Right ventricle myocardium superior (tissue), 1 donor: ENCODE data around the gene APCDD1. TPM values are rescaled to one million over a fixed set of nuclear protein-coding genes. Genes with fewer than 3 reads are reported as not detected.
"Not testable (repeated sequence)": the region's sequence is repeated elsewhere in the genome, so short reads cannot be mapped to it uniquely, and the experiment has no call there.

ENCODE experiments used
- ATAC-seq: fragments of 200-7000 bp; cut with Tn5 transposase; one replicate; pipeline ENCODE4 v1.9.1; 2020; ENCODE audit warnings: mild to moderate bottlenecking; ENCODE audit not compliant: poor library complexity
- DNase-seq: peaks from one replicate; pipeline ENCODE4 v3.0.0-alpha.2; 2020
- intact Hi-C: fragments of 100-400 bp; cut with DNase I; formaldehyde crosslinking; loops from one replicate; pipeline ENCODE4 v1.11.2; 2022
- total RNA-seq: library from RNA; stranded (reverse); fragmentation: NEBNext Ultra II Directional; extraction: Animal tissue kit (Norgen Biotek cat#: 25700); gene quantifications from one replicate; pipeline ENCODE4 v1.2.1, GENCODE V29; 2021
- donor health status: DM: no; HTN: yes; CAD: no; lungs with severe emphysema.

The APCDD1 gene
- total RNA-seq, 1 donor from 2014 or later, result 27.0 TPM

GRCh38 chr18:10477863-10478260 lies 23.4 kb downstream of the APCDD1 start:
- no peak for DNase-seq
- ATAC-seq, result no peak
- intact Hi-C loops, result no loop called here

DNA sequence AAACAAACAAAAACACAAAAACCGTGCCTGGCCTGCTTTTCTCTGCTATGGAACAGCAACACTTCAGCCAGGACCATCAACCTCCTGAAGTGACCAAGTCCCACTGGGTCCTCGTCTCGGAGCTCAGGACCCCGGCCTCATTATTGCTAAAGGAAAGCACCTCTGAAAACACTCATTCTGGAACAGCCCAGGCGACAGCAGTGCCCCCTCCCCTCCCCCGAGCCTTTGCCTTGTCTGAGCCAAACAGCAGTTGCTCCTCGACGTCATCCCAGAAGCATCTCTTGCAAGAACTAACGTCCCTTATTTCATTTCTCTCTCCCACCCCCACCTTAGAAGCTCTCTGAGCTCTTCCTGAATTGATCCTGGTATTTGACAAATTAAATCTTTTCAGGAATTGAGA lies 27.4 kb downstream of the APCDD1 start:
- no peak for ATAC-seq
- no peak for DNase-seq
- intact Hi-C loops, result no loop called here

- ATAC-seq, result no peak
- no peak for DNase-seq
- intact Hi-C loops, result no loop called here
Measured at GRCh38 chr18:10482363-10482984, 28.0 kb downstream of the APCDD1 start.

DNA sequence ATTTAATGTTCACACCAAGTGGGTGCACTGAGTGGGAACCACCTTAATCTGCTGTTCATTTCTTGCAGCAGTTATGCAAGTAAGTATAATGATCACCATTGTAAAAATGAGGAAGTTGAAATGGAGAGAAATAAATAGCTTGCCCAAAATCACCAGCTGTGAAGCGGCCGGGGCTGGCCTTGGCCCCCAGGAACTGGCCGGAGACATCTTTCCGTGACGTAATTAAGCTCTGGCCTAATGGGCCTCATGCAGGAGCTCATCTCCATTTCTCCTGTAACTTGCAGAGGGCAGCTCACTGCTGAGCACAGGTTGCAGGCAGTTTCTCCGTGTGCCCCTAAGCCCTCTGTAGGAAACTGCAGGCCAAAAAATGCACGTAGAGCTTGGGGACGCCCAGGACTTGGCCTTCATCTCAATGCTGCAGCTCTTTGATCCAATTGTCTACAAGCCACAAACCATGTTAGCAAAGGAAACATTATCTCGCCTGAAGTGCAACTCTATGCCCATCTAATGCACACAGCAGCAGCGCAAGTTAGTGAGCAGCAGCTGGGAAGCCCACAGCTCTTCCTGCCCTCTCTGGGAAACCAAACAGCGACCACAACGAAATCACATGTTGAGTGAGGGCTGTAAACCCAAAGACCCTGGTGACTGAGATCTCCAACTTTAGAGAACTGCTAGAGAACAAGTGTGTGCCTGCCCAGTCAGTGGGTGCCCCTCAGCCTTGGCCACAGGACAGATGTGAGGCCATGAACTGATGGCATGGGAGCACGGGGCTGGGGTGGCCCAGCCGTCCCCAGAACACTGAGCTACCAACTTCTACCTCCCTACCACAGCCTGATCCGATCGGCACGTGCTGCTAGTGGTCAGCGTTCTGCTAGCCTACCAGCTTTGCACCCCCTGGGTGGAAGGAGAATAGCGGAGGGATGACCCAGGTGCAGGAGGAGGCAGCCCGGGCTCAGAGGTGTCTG lies 28.8 kb downstream of the APCDD1 start:
- peak; percentile 66 for ATAC-seq
- no peak for DNase-seq
- intact Hi-C loops, result no loop called here

- intact Hi-C loops, result no loop called here
- ATAC-seq (no peak), DNase-seq (no peak)
Measured at GRCh38 chr18:10485475-10485874, 31.0 kb downstream of the APCDD1 start.

DNA sequence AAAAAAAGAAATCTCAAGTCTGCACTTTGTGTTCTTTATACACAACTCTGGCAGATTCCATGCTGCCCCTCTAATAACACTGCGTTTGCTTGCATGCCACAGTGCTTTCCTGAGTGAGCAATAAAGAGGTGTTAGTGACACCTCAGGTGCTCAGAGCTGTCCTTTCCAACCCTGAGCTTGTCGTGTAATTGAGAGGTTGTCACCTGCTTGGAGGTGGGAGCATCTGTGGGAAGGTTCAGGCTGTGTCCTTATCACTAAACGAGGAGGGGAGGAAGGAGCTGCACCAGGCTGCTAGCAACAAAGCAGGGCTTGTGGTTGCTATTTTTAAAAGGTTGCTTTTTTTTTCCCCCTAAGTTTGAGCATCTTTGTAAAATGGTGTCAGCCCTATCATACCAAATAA lies 31.9 kb downstream of the APCDD1 start:
- intact Hi-C loops, result no loop called here
- no peak for DNase-seq
- ATAC-seq, result no peak

- intact Hi-C loops, result no loop called here
- DNase-seq (no peak), ATAC-seq (no peak)
Measured at GRCh38 chr18:10487154-10487553, 32.7 kb downstream of the APCDD1 start.

DNA sequence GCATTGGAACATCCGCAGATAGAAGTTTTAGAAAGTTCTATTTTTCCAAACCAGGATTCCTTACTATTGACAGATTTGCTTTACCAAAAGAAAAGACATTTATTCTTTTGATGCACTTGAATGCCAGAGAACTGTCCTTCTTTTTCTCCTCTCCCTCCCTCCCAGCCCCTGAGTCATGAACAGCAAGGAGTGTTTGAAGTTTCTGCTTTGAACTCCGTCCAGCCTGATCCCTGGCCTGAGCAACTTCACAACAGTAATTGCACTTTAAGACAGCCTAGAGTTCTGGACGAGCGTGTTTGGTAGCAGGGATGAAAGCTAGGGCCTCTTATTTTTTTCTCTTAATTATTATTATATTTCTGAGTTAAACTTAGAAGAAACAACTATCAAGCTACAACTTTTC lies 33.6 kb downstream of the APCDD1 start:
- no peak for DNase-seq
- intact Hi-C loops, result no loop called here
- ATAC-seq, result no peak

DNA sequence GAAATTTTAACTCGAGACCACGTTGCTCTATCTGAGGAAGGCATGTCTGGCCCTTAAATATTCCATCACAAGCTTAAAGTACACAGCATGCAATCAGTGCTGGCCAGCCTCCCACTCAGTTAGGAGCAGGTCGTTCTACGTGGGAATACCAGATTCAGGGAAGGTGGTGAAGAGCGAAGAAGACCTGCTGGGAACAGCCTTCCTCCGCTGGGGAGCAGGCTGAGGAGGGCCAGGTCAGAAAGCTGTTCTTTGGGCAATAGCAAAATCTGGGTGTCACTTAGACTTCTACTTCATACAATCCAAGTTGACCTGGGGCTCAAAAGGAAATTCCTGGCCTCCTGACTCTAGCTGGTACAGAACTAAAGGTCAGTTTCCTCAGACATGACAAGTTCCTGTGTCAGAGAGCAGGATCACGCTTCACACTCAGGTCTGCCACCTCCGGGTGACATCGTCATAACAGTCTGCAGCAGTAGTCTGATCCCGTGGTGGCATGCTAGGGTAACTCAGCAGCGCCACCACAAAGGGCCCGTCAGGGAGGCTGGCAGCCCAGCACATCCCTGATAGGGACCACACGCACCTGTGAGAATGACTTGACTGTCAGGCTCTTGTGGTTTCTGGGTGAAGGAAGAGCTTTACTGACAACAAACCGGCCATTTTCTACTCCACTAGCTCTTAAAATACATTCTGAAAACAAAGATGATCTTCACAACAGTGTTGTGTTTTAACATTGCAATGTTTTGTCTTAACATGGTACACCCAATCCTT lies 36.1 kb downstream of the APCDD1 start:
- ATAC-seq (peak; percentile 86), DNase-seq (no peak)
- intact Hi-C loops, result no loop called here

DNA sequence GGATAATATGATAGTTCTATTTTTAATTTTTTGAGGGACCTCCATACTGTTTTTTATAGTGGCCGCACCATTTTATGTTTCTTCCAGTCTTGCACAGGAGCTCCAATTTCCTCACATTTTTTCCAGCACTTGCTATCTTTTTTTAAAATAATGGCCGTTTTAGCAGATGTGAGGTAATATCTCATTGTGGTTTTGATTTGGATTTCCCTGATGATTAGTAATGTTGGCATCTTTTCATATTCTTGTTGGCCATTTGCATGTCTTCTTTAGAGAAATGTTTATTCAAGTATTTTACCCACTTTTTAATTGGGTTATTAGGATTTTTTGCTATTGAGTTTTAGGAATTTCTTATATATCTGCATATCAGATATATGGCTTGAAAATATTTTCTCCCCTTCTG lies 41.5 kb downstream of the APCDD1 start:
- no peak for ATAC-seq
- no peak for DNase-seq
- intact Hi-C loops, result no loop called here

GRCh38 chr18:10497206-10497749 lies 42.8 kb downstream of the APCDD1 start:
- DNase-seq (no peak), ATAC-seq (no peak)
- intact Hi-C loops, result no loop called here

DNA sequence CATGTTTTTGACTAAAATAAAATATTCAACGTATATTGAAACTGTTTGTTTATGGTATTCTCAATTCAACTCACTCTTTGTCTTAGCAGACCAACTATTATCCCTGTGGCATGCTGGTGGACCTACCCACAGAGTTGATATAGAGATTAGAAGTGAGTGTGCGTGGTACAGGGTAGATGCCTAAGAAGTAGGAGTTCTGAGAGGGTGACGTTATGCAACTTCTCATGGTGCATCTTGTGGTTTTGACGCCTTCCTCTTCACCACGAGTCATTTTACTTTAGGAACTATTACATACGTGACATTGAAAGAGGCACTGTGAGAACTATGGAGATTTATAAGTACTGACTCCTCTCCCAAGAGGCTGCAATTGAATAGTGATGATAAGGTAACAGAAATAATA lies 44.8 kb downstream of the APCDD1 start:
- intact Hi-C loops, result no loop called here
- no peak for ATAC-seq
- DNase-seq, result no peak

DNA sequence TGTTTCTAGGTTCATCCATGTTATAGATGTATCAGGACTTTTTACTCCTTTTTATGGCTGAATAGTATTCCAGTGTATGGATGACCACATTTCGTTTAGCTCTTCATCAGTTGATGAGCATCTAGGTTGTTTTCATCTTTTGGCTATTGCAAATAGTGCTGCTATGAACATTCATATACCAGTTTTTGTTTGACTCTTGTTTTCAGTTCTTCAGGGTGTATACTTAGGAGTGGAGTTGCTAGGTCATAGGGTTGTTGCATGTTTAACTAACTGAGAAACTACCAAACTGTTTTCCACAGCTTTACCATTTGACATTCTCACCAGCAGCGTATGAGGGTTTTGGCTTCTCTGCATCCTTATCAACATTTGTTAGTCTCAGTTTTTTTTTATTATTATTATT lies 45.6 kb downstream of the APCDD1 start:
- intact Hi-C loops, result no loop called here
- ATAC-seq (no peak), DNase-seq (no peak)

DNA sequence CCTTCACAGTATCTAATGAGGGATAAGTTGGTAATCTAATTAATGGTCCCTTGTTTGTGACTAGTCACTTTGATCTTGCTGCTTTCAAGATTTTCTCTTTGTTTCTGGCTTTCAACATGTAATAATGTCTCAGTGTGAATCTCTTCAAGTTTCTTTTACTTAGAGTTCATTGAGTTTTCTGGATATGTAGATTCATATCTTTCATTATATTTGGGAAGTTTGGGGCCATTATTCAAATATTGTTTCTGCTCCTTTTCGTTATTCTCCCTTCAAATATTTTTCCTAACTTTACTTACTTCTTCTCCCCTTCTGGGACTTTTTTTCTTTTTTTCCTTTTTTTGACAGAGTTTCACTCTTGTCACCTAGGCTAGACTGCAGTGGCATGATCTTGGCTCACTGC lies 50.3 kb downstream of the APCDD1 start:
- ATAC-seq (no peak), DNase-seq (no peak)
- intact Hi-C loops, result no loop called here

DNA sequence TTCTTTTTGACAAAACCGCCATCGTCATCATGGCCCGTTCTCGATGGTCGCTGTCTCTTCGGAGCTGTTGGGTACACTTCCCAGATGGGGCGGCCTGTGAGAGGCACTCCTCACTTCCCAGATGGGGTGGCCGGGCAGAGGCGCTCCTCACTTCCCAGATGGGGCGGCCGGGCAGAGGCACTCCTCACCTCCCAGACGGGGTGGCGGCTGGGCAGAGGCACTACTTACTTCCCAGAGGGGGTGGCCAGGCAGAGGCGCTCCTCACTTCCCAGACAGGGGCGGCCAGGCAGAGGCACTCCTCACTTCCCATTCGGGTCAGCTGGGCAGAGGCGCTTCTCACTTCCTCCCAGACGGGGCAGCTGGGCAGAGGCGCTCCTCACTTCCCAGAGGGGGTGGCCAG lies 51.5 kb downstream of the APCDD1 start:
- ATAC-seq, DNase-seq, intact Hi-C loops: not testable (repeated sequence)

DNA sequence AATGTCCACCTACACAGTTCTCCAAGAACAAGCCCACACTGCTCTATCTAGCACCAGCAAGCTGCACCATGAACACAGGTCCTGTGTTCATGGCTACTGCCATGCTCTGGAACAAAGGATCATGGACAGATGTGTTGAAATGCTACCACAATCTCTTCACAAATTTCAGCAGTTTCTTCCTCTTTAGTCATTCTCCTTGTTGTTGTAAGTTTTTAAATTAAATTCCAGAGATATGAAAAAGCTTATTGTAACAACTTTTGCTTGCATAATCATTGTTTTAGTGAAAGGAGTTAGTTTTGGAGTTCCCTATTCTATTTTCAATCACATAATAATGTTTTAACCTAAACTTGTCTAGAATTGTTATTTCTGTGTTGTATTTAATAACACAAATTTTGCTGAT lies 54.2 kb downstream of the APCDD1 start:
- DNase-seq, result no peak
- ATAC-seq, result no peak
- intact Hi-C loops, result no loop called here

DNA sequence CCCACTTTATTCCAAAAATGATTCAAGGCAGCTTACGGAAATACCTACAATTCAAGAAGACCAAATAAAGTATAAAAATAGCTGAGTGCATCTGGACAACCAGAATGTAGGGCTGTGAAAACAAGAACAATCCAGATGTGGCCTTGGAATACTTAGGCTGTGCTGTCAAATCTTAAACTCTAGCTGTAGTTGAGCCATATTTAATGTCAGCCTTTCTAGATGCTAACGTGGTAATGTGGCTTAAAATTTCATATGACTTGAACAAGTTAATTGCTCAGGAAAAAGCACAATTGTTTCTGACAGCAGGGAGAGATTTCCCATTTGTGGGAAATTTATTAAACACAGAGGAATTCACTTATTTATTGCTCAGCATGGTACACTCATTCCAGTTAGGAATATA lies 56.8 kb downstream of the APCDD1 start:
- ATAC-seq (no peak), DNase-seq (no peak)
- intact Hi-C loops, result loop anchor here (10.0 kb wide), 1 partner anchor 476 kb away; no protein-coding TSS in a partner anchor

- ATAC-seq, result peak; percentile 14
- intact Hi-C loops, result loop anchor here (10.0 kb wide), 1 partner anchor 479 kb away; no protein-coding TSS in a partner anchor
- no peak for DNase-seq
Measured at GRCh38 chr18:10514082-10514481, 59.6 kb downstream of the APCDD1 start.

- no peak for ATAC-seq
- intact Hi-C loops, result loop anchor here (10.0 kb wide), 1 partner anchor 480 kb away; no protein-coding TSS in a partner anchor
- DNase-seq, result no peak
Measured at GRCh38 chr18:10514601-10515000, 60.2 kb downstream of the APCDD1 start.
